K562 (cell line): Measurements from ENCODE around the gene VPS37B. TPM values are rescaled to one million over a fixed set of nuclear protein-coding genes. Genes with fewer than 3 reads are reported as not detected.

Experiments used
- BHLHE40 ChIP-seq: IDR thresholded peaks from 2 replicates; pipeline ENCODE4 v1.6.1; 2011; ENCODE audit warnings: low read length, improper control_type of control experiment
- BRF1 ChIP-seq: IDR thresholded peaks from 3 replicates; pipeline ENCODE4 v1.6.1; 2011; ENCODE audit warnings: borderline replicate concordance, mild to moderate bottlenecking; ENCODE audit not compliant: insufficient read length; ENCODE audit errors: extremely low read depth
- CHD2 ChIP-seq: IDR thresholded peaks from 2 replicates; pipeline ENCODE4 v1.6.1; 2011; ENCODE audit warnings: low read depth, low read length
- EP300 ChIP-seq: IDR thresholded peaks from 2 replicates; pipeline ENCODE4 v1.6.1; 2012; ENCODE audit warnings: low read length, improper control_type of control experiment
- FOSL1 ChIP-seq: fragments of 200-800 bp; sonication (Bioruptor generic); conservative IDR thresholded peaks from 2 replicates; pipeline ENCODE4 v1.6.1; 2016; ENCODE audit warnings: missing genetic modification characterization, missing compliant biosample characterization
- GMEB1 ChIP-seq: fragments of 250-450 bp; sonication (Bioruptor Pico); IDR thresholded peaks from 2 replicates; pipeline ENCODE4 v1.4.0; 2020; ENCODE audit warnings: mild to moderate bottlenecking
- HMG20A ChIP-seq: fragments of 450-650 bp; formaldehyde crosslinking; conservative IDR thresholded peaks from 2 replicates; pipeline ENCODE4 v1.4.0; 2020; ENCODE audit warnings: mild to moderate bottlenecking, mixed read lengths
- HMG20B ChIP-seq: fragments of 250-450 bp; sonication (Bioruptor Pico); IDR thresholded peaks from 2 replicates; pipeline ENCODE4 v1.5.0; 2021; ENCODE audit warnings: mild to moderate bottlenecking
- POLR2AphosphoS5 ChIP-seq: IDR thresholded peaks from 2 replicates; pipeline ENCODE4 v1.6.1; 2011; ENCODE audit warnings: mild to moderate bottlenecking, low read depth, low read length, moderate library complexity; ENCODE audit not compliant: control insufficient read depth, insufficient read depth
- POLR3A ChIP-seq: IDR thresholded peaks from 2 replicates; pipeline ENCODE4 v1.6.1; 2011; ENCODE audit warnings: borderline replicate concordance, mild to moderate bottlenecking, moderate library complexity; ENCODE audit not compliant: insufficient read length, insufficient read depth; ENCODE audit errors: extremely low read depth
- PYGO2 ChIP-seq: fragments of 450-650 bp; IDR thresholded peaks from 2 replicates; pipeline ENCODE4 v1.6.1; 2016; ENCODE audit warnings: mild to moderate bottlenecking, missing genetic modification characterization, moderate library complexity, missing compliant biosample characterization
- RBM15 ChIP-seq: fragments of 200-400 bp; formaldehyde crosslinking; IDR thresholded peaks from 2 replicates; pipeline ENCODE4 v1.6.1; 2018; ENCODE audit warnings: mild to moderate bottlenecking, low read length, moderate library complexity; ENCODE audit not compliant: insufficient read depth
- RBM25 ChIP-seq: fragments of 200-400 bp; formaldehyde crosslinking; IDR thresholded peaks from 2 replicates; pipeline ENCODE4 v1.6.1; 2018; ENCODE audit warnings: low read length, low read depth, moderate library complexity; ENCODE audit not compliant: severe bottlenecking
- SIX5 ChIP-seq, 2 experiments: IDR thresholded peaks; 2 replicates each; pipeline ENCODE4 v1.6.1; 2011; ENCODE audit warnings: low read length in 2 of 2, borderline replicate concordance in 1 of 2, low read depth in 1 of 2, mild to moderate bottlenecking in 1 of 2, moderate library complexity in 1 of 2; ENCODE audit not compliant: insufficient read depth in 1 of 2
- SMARCB1 ChIP-seq: IDR thresholded peaks from 2 replicates; pipeline ENCODE4 v1.6.1; 2011; ENCODE audit warnings: improper control_type of control experiment, low read depth; ENCODE audit not compliant: insufficient read length
- SP2 ChIP-seq: IDR thresholded peaks from 2 replicates; pipeline ENCODE4 v1.6.1; 2011; ENCODE audit warnings: mild to moderate bottlenecking, low read depth, low read length, moderate library complexity; ENCODE audit not compliant: poor library complexity, severe bottlenecking; ENCODE audit errors: extremely low read depth
- SUPT5H ChIP-seq: fragments of 450-650 bp; IDR thresholded peaks from 2 replicates; pipeline ENCODE4 v1.6.1; 2016
- TAF7 ChIP-seq: fragments of 450-650 bp; IDR thresholded peaks from 2 replicates; pipeline ENCODE4 v1.6.1; 2016; ENCODE audit warnings: missing genetic modification characterization, missing compliant biosample characterization
- XRCC3 ChIP-seq: fragments of 450-650 bp; IDR thresholded peaks from 2 replicates; pipeline ENCODE4 v1.6.1; 2017; ENCODE audit warnings: mild to moderate bottlenecking, moderate library complexity
- ZBTB8A ChIP-seq: fragments of 450-650 bp; IDR thresholded peaks from 2 replicates; pipeline ENCODE4 v1.6.1; 2018; ENCODE audit warnings: mild to moderate bottlenecking, moderate library complexity; ENCODE audit not compliant: partially characterized antibody
- ZEB2 ChIP-seq: fragments of 450-650 bp; IDR thresholded peaks from 2 replicates; pipeline ENCODE4 v1.6.1; 2016
- ZNF324 ChIP-seq: fragments of 250-450 bp; sonication (Bioruptor Pico); IDR thresholded peaks from 2 replicates; pipeline ENCODE4 v1.4.0; 2020; ENCODE audit warnings: mild to moderate bottlenecking
- ZNF41 ChIP-seq: fragments of 250-450 bp; sonication (Bioruptor Pico); conservative IDR thresholded peaks from 2 replicates; pipeline ENCODE4 v1.4.0; 2020; ENCODE audit warnings: mild to moderate bottlenecking
- ZNF668 ChIP-seq: fragments of 250-450 bp; sonication (Bioruptor Pico); IDR thresholded peaks from 2 replicates; pipeline ENCODE4 v1.8.0; 2022; ENCODE audit warnings: mild to moderate bottlenecking, inconsistent platforms
- polyA plus RNA-seq, 8 experiments: library from polyadenylated mRNA; depleted of rRNA in 4 of 8; stranded (reverse) in 5 of 8; unstranded in 3 of 8; fragments of >200 nt; fragmentation: Nextera tagmentation in 2 of 8; fragmentation: Illumina TruSeq in 1 of 8; extraction: Ambion mirVana in 2 of 8; extraction: Trizol in 1 of 8; gene quantifications; 2 replicates each; pipeline versions ENCODE4 v1.2.1 to v1.2.3, GENCODE V29; 2011 to 2014; ENCODE audit warnings: inconsistent platforms in 1 of 8, missing spikeins in 1 of 8
- total RNA-seq, 7 experiments: library from RNA; depleted of rRNA in 6 of 7; stranded (reverse); fragments of >200 nt in 6 of 7; fragmentation: Illumina TruSeq in 2 of 7; extraction: Trizol in 2 of 7; gene quantifications; 2 replicates each; pipeline versions ENCODE4 v1.2.1 to v1.2.3, GENCODE V29; 2011 to 2021; ENCODE audit warnings: low replicate concordance in 1 of 7
- TF ChIP-seq, protein P1 (sequence below): fragments of 250-450 bp; sonication (Bioruptor Pico); IDR thresholded peaks from 2 replicates; pipeline ENCODE4 v1.8.0; 2021; ENCODE audit warnings: moderate library complexity, mild to moderate bottlenecking, inconsistent platforms
- TF ChIP-seq, protein P2 (sequence below): fragments of 200-800 bp; sonication (Bioruptor generic); IDR thresholded peaks from 2 replicates; pipeline ENCODE4 v1.6.1; 2017; ENCODE audit warnings: missing genetic modification characterization, missing compliant biosample characterization

Gene VPS37B
- total and polyA plus RNA-seq, 9 of the 15 experiments (the other 6 are each of a cell fraction or from before 2014, with no cell fraction given): 0.28 to 37.4 (median 17.9) TPM

- TF ChIP-seq HMG20A (no peak), SUPT5H (0 out of 2 replicates have a peak, but pooled peaks have one; percentile 27), GMEB1 (CRISPR knock-in tag) (no peak), FOSL1 (tag) (peak; percentile 96), POLR2AphosphoS5 (peak; percentile 70; the same call in 1 of the 2 replicates), XRCC3 (no peak), BHLHE40 (no peak), SP2 (no peak), TAF7 (tag) (no peak), SMARCB1 (no peak), EP300 (peak; percentile 93), HMG20B (CRISPR knock-in tag) (no peak), BRF1 (no peak), ZEB2 (peak; percentile 76; the same call in 1 of the 2 replicates), ZNF668 (CRISPR knock-in tag) (no peak), RBM15 (no peak), RBM25 (no peak), ZNF324 (CRISPR knock-in tag) (no peak), PYGO2 (tag) (0 out of 2 replicates have a peak, but pooled peaks have one; percentile 48), ZNF41 (CRISPR knock-in tag) (no peak), ZBTB8A (no peak), CHD2 (no peak), SIX5 (IDR thresholded peaks at IDR 0.05; ENCODE audit: borderline replicate concordance in 1 of 2, insufficient read depth in 1 of 2, low read depth in 1 of 2, low read length in 2 of 2) (no peak), POLR3A (no peak)
- TF ChIP-seq, protein P1, sequence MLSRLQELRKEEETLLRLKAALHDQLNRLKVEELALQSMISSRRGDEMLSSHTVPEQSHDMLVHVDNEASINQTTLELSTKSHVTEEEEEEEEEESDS: no peak
- TF ChIP-seq, protein P2, sequence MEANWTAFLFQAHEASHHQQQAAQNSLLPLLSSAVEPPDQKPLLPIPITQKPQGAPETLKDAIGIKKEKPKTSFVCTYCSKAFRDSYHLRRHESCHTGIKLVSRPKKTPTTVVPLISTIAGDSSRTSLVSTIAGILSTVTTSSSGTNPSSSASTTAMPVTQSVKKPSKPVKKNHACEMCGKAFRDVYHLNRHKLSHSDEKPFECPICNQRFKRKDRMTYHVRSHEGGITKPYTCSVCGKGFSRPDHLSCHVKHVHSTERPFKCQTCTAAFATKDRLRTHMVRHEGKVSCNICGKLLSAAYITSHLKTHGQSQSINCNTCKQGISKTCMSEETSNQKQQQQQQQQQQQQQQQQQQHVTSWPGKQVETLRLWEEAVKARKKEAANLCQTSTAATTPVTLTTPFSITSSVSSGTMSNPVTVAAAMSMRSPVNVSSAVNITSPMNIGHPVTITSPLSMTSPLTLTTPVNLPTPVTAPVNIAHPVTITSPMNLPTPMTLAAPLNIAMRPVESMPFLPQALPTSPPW (CRISPR knock-in tag): no peak
These were observed 8.8 kb downstream of the VPS37B start (continued) for GRCh38 chr12:122886851-122887818.
